Hepatocyte (in vitro differentiated cells): ENCODE results near the gene TOX4.

Experiments used
- CTCF ChIP-seq: fragments of 200-600 bp; sonication (generic); IDR thresholded peaks from 2 replicates; pipeline ENCODE4 v1.5.1; 2016; ENCODE audit warnings: antibody characterized with exemption, mild to moderate bottlenecking; ENCODE audit not compliant: poor library complexity
- EZH2phosphoT487 ChIP-seq: fragments of 200-600 bp; sonication (generic); IDR thresholded peaks from one replicate; pipeline ENCODE4 v1.6.1; 2018; ENCODE audit warnings: antibody characterized with exemption, mild to moderate bottlenecking, low read depth, moderate library complexity; ENCODE audit not compliant: unreplicated experiment, severe bottlenecking

DNA sequence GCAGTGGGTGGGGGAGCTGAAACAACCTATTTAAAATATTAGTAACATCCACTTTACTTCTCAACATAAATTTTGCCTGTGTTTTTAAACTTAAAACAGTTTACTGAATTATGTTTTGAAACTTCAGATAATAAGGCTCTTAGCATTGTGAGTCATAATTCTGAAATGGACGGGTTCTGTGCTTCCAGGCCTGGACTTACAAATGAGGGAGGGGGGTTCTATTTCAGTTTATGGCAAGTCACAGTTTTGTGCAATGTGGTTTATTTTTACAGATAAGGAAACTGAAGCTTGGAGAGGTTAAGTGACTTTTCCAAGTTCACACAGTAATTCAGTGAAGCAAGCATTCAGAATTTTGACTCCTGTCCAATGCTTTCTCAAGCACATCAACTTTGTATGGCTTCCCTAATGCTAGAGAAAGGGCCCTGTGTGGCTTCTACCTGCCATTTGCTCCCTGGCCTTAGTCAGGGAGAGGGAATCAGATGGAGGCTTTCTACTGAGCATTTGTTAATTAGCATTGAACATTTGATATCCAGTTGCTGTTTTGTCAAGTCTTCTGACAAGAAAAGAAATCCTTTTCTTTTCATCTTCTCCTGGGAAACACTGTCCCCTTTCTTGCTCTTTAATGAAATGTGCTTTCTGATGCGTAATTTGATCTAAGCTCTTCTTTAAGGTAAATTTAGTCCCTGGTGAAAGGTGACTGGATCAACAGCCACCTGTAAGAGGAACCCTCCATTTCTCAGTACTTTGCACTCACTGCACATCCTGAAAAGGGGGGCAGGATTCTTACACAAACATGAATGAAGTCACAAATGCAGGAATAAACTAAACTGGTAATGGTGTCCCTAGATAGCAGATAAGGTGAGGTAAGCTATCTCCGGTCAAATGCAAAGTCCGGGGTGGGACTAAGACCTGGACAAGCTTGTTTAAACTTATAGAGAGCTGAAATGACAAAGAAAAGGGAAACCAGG is 51.7 kb downstream of the TOX4 start:
- no peak for TF ChIP-seq CTCF
- TF ChIP-seq EZH2phosphoT487, result no peak
